Measurements from ENCODE around the gene NUP205.

DNA sequence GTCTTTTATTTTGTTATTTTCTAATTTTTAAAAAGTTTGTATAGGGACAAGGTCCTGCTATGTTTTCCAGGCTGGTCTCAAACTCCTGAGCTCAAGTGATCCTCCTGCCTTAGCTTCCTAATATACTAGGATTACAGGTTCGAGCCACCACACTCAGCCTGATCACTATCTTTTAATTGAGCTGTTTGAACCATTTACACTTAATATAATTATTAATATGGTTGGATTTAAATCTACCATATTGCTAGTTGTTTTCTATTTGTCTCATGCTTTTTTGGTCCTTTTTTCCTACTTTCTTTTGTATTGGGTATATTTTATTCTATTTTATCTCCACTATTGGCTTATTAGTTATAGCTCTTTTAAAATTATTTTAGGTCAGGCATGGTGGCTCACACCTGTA lies 34.6 kb upstream of the NUP205 start:
- TF ChIP-seq, protein P1, sequence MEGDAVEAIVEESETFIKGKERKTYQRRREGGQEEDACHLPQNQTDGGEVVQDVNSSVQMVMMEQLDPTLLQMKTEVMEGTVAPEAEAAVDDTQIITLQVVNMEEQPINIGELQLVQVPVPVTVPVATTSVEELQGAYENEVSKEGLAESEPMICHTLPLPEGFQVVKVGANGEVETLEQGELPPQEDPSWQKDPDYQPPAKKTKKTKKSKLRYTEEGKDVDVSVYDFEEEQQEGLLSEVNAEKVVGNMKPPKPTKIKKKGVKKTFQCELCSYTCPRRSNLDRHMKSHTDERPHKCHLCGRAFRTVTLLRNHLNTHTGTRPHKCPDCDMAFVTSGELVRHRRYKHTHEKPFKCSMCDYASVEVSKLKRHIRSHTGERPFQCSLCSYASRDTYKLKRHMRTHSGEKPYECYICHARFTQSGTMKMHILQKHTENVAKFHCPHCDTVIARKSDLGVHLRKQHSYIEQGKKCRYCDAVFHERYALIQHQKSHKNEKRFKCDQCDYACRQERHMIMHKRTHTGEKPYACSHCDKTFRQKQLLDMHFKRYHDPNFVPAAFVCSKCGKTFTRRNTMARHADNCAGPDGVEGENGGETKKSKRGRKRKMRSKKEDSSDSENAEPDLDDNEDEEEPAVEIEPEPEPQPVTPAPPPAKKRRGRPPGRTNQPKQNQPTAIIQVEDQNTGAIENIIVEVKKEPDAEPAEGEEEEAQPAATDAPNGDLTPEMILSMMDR (IDR thresholded peaks at IDR 0.05): no peak
- no peak for TF ChIP-seq POLR2A (IDR thresholded peaks at IDR 0.05)
- no peak for TF ChIP-seq EP300 (IDR thresholded peaks at IDR 0.05)
- no peak for TF ChIP-seq POLR2AphosphoS5 (IDR thresholded peaks at IDR 0.05)
